Nephron (organoid): Measurements from ENCODE around the gene NPIPB8.
"Not testable (repeated sequence)": the region's sequence is repeated elsewhere in the genome, so short reads cannot be mapped to it uniquely, and the experiment has no call there.

ENCODE experiments used
- H3K27ac Mint-ChIP-seq, 3 experiments: 2 replicates each; pipeline ENCODE4 v1.8.0; 2020; ENCODE audit warnings: mixed read lengths in 3 of 3, mild to moderate bottlenecking in 2 of 3, moderate library complexity in 1 of 3
- H3K27me3 Mint-ChIP-seq: 2 replicates; pipeline ENCODE4 v1.8.0; 2021; ENCODE audit warnings: low read depth, mild to moderate bottlenecking, moderate library complexity, mixed read lengths
- H3K36me3 Mint-ChIP-seq: 2 replicates; pipeline ENCODE4 v1.8.0; 2020; ENCODE audit warnings: low read depth, mixed read lengths
- H3K4me1 Mint-ChIP-seq: 2 replicates; pipeline ENCODE4 v1.8.0; 2020; ENCODE audit warnings: mixed read lengths
- H3K4me3 Mint-ChIP-seq, 3 experiments: 2 replicates each; pipeline ENCODE4 v1.8.0; 2020; ENCODE audit warnings: mild to moderate bottlenecking in 3 of 3, mixed read lengths in 3 of 3, moderate library complexity in 2 of 3
- H3K9me3 Mint-ChIP-seq: 2 replicates; pipeline ENCODE4 v1.8.0; 2020; ENCODE audit warnings: mixed read lengths
- TF ChIP-seq, protein P1 (sequence below), 3 experiments: fragments of 200-600 bp; sonication (generic); IDR thresholded peaks; one replicate each; pipeline ENCODE4 v1.5.0; 2021; ENCODE audit warnings: antibody characterized with exemption in 3 of 3; ENCODE audit not compliant: unreplicated experiment in 3 of 3

The NPIPB8 gene

DNA sequence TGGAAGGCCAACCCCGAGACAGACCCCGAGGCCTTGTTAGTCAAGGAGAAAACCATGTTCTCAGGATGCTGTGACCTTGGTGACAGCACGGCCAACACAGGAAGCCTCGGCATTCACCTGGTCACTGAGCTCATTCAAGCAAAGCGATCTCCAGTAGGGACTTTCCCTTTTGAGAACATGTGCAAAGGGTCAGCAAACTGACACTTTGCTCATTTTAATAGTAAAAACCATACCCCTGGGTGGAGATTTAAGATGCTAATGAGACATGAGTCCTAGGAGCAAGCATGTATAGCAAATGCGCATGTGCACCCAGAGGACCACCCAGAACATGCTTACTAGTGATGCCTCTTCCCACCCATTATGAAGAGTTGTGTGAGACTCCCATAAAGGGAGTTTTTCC, 35.3 kb upstream of the NPIPB8 start:
- H3K27ac Mint-ChIP-seq, result no peak overlapping the region
- no peaks in the 10 kb centered on the region for H3K9me3 Mint-ChIP-seq
- H3K4me3 Mint-ChIP-seq, result no peak overlapping the region
- H3K27me3 Mint-ChIP-seq, result no peaks in the 10 kb centered on the region
- TF ChIP-seq, protein P1, sequence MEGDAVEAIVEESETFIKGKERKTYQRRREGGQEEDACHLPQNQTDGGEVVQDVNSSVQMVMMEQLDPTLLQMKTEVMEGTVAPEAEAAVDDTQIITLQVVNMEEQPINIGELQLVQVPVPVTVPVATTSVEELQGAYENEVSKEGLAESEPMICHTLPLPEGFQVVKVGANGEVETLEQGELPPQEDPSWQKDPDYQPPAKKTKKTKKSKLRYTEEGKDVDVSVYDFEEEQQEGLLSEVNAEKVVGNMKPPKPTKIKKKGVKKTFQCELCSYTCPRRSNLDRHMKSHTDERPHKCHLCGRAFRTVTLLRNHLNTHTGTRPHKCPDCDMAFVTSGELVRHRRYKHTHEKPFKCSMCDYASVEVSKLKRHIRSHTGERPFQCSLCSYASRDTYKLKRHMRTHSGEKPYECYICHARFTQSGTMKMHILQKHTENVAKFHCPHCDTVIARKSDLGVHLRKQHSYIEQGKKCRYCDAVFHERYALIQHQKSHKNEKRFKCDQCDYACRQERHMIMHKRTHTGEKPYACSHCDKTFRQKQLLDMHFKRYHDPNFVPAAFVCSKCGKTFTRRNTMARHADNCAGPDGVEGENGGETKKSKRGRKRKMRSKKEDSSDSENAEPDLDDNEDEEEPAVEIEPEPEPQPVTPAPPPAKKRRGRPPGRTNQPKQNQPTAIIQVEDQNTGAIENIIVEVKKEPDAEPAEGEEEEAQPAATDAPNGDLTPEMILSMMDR (IDR thresholded peaks at IDR 0.05; ENCODE audit: unreplicated experiment in 3 of 3), result no peak
- H3K4me1 Mint-ChIP-seq, result no peaks in the 10 kb centered on the region
- H3K36me3 Mint-ChIP-seq, result no peaks in the 10 kb centered on the region

DNA sequence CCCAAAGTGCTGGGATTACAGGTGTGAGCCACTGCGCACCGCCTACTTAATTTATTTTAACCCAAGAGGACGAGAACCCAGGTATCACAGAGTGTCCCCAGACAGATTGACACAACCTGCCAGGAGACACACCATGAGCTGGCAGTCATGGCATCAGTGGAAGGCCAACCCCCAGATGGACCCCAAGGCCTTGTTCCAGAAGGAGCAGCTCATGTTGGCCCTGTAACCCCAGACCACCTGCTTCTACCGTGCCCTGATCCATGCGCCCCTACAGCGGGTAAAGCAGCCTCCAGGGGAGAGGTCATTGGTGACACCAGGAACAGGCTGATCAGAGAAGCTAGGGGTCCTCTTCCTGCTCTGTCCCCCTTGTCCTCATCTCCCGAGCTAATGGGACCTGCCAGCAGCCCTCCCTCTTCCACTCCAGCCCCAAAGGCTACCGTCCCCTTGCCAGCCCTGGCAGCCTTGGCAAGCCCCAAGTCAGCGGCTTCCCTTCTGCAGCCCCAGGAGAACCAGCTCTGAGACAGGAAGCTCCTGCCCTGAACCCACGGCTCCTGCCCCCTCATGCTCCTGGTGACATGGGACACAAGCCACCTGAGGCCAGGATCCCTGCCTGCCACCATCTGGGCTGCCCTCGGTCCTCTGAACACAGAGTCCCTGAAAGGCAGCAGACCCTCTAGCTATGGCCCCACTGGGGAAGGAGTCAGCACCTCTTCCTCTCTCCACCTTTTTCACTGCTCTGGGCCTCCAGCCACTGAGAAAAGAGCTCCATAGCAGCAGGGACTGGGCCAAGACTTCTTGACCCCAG, 34.3 kb upstream of the NPIPB8 start:
- no peak overlapping the region for H3K4me3 Mint-ChIP-seq
- H3K9me3 Mint-ChIP-seq, result no peaks in the 10 kb centered on the region
- H3K36me3 Mint-ChIP-seq, result no peaks in the 10 kb centered on the region
- TF ChIP-seq, protein P1 (IDR thresholded peaks at IDR 0.05; ENCODE audit: unreplicated experiment in 3 of 3), result no peak
- H3K27ac Mint-ChIP-seq, result no peak overlapping the region
- H3K4me1 Mint-ChIP-seq, result no peaks in the 10 kb centered on the region
- no peaks in the 10 kb centered on the region for H3K27me3 Mint-ChIP-seq

DNA sequence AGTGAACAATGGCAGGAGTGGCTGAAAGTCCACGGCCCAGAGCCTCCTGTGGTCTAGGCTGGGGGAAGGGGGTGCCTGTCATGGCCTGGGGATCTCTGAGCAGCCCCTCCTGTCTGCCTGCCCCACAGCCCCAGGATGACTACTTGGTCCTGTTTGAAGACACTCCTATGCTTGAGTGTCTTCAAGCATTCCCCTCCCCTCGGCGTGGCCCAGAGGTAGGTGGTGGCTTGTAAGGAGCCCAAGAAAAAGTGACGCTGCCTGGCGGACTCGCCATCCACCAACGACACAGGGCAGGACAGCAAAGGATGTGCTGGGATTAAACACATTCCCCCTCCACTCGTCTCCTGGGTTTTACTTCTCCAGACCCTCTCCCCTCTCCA, 33.7 kb upstream of the NPIPB8 start:
- no peaks in the 10 kb centered on the region for H3K9me3 Mint-ChIP-seq
- H3K4me1 Mint-ChIP-seq, result peaks cover 2% of the 10 kb centered on the region
- H3K4me3 Mint-ChIP-seq, result no peak overlapping the region
- no peaks in the 10 kb centered on the region for H3K36me3 Mint-ChIP-seq
- TF ChIP-seq, protein P1 (IDR thresholded peaks at IDR 0.05; ENCODE audit: unreplicated experiment in 3 of 3), result no peak
- no peak overlapping the region for H3K27ac Mint-ChIP-seq
- H3K27me3 Mint-ChIP-seq, result no peaks in the 10 kb centered on the region

DNA sequence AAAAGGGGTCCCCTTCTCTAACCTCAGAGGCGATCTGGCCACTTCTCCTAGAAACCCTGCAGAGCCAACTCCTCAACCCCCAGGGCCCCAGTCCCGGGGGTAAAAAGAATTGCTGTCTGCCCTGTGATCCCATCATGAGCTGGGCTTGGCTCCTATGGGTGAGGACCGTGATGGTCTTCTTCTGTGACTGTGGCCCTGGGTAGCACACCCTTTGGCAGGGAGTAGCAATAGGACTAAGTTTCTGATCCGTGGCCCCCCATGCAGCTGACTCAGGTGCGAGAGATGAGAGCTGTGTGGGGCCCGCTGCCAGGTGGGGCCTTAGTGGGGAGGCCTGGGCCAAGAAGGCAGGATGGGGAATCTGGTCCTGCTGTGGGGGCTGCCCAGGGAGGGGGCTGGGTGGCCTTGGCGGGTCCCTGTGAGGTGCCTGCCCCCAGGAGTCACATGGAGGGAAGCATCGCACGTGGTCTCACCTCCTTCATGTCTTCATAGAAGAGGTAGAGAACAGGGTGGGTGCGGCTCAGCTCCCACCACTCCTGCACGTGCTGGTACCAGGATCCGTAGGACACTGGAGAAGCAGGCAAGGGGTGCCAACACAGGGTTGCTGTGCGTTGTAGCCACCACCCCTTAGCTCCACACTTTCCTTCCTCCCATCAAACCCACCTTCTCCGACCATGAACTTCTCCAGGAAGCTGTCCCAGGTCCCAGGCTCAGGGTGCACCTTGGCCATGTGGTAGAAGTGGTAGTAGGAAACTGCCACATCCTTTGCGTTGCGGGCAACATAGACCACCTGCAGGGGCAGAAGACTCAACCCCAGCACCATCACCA, 31.4 kb upstream of the NPIPB8 start:
- H3K27ac Mint-ChIP-seq, result no peak overlapping the region
- TF ChIP-seq, protein P1 (IDR thresholded peaks at IDR 0.05; ENCODE audit: unreplicated experiment in 3 of 3), result no peak

DNA sequence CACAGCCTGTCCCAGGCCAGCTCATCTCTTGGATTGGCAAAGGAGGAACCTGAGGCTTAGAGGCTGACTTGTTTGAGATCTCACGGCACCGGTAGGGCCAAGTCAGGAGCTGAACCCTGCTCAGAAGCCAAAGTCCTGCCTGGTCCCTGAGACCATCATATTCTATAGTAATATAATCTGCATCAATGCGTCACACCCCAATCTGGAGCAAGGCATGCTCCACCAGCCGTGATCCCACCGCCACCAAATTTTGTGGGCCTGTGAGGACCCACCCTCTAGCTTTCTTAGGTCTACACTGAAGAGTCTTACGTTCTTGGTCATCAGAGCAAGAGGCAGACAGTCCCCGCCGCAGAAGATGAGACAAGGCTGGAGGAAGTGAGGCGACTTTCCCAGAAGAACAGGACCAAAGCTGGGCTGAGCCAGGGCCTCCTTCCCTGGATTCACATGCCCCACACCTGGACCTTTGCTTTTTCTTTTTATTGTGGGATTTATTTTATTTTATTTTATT, 30.7 kb upstream of the NPIPB8 start:
- H3K4me1 Mint-ChIP-seq, result peaks cover 10% of the 10 kb centered on the region
- no peaks in the 10 kb centered on the region for H3K36me3 Mint-ChIP-seq
- no peaks in the 10 kb centered on the region for H3K27me3 Mint-ChIP-seq
- TF ChIP-seq, protein P1 (IDR thresholded peaks at IDR 0.05; ENCODE audit: unreplicated experiment in 3 of 3), result no peak
- H3K9me3 Mint-ChIP-seq, result no peaks in the 10 kb centered on the region
- H3K27ac Mint-ChIP-seq, result no peak overlapping the region
- H3K4me3 Mint-ChIP-seq, result no peak overlapping the region

More for the DNA sequence above, 31.4 kb upstream of the NPIPB8 start:
- H3K27me3 Mint-ChIP-seq, result no peaks in the 10 kb centered on the region
- no peaks in the 10 kb centered on the region for H3K9me3 Mint-ChIP-seq
- H3K4me1 Mint-ChIP-seq, result peaks cover 10% of the 10 kb centered on the region
- no peaks in the 10 kb centered on the region for H3K36me3 Mint-ChIP-seq
- H3K4me3 Mint-ChIP-seq, result no peak overlapping the region

DNA sequence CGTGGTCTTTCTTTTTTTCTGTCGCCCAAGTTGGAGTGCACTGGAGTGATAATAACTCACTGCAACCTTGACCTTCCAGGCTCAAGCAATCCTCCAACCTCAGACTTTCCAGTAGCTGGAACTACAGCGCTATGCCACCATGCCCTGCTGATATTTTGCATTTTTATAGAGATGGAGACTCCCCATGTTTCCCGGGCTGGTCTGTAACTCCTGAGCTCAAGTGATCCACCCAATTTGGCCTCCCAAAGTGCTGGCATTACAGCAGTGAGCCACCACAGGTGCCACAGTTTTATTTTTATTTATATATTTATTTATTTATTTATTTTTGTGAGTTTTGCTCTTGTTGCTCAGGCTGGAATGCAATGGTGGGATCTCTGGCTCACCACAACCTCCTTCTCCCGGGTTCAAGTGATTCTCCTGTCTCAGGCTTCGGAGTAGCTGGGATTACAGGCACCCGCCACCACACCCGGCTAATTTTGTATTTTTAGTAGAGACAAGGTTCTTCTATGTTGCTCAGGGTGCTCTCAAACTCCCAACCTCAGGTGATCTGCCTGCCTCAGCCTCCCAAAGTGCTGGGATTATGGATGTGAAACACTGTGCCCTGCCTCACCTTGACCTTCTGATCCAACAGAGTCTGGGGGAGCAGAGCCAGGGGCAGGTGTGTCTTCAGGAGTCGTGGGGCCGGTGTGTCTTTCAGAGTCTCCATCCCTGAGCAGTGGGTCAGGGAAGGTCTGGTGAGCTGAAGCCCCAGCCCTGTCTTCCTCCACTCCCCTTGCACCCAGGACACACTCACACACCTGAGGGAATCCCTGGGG, 30.0 kb upstream of the NPIPB8 start:
- H3K27ac Mint-ChIP-seq, H3K4me3 Mint-ChIP-seq, H3K27me3 Mint-ChIP-seq, H3K36me3 Mint-ChIP-seq, H3K9me3 Mint-ChIP-seq, H3K4me1 Mint-ChIP-seq: not testable (repeated sequence)

DNA sequence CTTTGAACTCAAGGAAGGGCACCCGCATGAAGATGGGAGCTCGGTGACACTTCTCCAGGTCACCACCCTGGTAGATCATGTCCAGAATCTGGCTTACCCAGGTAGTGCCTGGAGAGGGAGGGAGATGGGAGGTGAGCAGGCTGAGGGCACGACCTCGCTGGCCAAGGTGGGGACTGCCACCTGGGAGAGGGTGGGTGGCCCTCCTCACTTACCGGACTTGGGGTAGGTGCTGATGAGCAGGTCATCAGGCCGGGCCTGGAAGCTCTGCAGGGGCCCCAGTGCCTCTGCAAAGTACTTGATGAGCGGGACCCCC, 29.4 kb upstream of the NPIPB8 start:
- H3K36me3 Mint-ChIP-seq, H3K9me3 Mint-ChIP-seq, H3K4me3 Mint-ChIP-seq, H3K27me3 Mint-ChIP-seq, H3K27ac Mint-ChIP-seq, H3K4me1 Mint-ChIP-seq: not testable (repeated sequence)

DNA sequence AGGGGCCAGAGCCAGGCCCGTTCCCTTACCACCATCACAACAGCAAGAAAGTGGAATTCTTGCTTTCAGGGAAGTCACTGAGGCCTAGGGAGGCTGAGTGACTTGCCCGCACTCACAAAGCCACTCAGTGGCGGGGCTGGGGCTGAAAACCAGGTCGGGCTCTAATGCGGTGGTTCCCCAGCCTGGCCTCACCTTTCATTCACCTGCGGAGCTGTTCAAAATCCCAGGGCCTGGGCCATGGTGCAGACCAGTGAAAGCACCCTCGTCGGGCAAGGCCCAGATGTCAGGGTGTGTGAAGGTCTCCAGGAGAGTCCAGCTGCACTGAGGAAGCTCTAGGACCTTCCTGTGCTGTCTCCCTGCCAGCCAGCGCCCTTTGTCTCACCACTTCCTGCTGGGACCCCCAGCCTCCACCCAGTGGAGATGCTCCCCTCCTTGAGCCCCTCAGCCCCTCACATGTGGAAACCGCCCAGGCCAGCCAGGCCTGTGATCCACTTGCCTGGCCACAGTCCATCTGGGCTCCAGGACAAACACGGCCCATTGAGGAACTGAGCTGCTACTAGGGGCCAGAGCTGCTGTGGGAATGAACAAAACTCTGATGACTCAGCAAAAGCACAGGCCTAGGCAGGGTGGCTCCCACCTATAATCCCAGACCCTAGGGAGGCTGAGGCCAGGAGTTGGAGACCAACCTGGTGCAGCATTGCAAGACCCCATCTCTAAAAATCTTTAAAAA, 28.8 kb upstream of the NPIPB8 start:
- peak overlapping the region; percentile 70 to 79 (median 78) for H3K27ac Mint-ChIP-seq
- peak overlapping the region; percentile 75 to 78 (median 77) for H3K4me3 Mint-ChIP-seq
- not testable (repeated sequence) for H3K4me1 Mint-ChIP-seq, H3K27me3 Mint-ChIP-seq, H3K9me3 Mint-ChIP-seq, H3K36me3 Mint-ChIP-seq
